GM06990 (cell line): ENCODE results near the gene CHST1.

Source experiments
- DNase-seq: peaks from one replicate; pipeline ENCODE4 v3.0.0-alpha.2; 2011; ENCODE audit not compliant: insufficient read length; ENCODE audit errors: extremely low read depth
- H3K27me3 ChIP-seq: replicated peaks from 2 replicates; pipeline ENCODE4 v1.6.0; 2011; ENCODE audit warnings: low read length; ENCODE audit not compliant: control insufficient read depth, insufficient read depth
- H3K36me3 ChIP-seq: 2 replicates; pipeline ENCODE4 v1.5.1; 2011; ENCODE audit warnings: low read length; ENCODE audit not compliant: control insufficient read depth, insufficient read depth
- H3K4me3 ChIP-seq: replicated peaks from 2 replicates; pipeline ENCODE4 v1.5.1; 2011; ENCODE audit warnings: low read depth, mild to moderate bottlenecking, control low read depth, low read length
- TF ChIP-seq, protein P1 (sequence below): IDR thresholded peaks from 2 replicates; pipeline ENCODE4 v1.5.1; 2011; ENCODE audit warnings: low read length, control low read depth, mild to moderate bottlenecking, inconsistent platforms; ENCODE audit not compliant: insufficient read depth, poor library complexity, severe bottlenecking

The CHST1 gene

DNA sequence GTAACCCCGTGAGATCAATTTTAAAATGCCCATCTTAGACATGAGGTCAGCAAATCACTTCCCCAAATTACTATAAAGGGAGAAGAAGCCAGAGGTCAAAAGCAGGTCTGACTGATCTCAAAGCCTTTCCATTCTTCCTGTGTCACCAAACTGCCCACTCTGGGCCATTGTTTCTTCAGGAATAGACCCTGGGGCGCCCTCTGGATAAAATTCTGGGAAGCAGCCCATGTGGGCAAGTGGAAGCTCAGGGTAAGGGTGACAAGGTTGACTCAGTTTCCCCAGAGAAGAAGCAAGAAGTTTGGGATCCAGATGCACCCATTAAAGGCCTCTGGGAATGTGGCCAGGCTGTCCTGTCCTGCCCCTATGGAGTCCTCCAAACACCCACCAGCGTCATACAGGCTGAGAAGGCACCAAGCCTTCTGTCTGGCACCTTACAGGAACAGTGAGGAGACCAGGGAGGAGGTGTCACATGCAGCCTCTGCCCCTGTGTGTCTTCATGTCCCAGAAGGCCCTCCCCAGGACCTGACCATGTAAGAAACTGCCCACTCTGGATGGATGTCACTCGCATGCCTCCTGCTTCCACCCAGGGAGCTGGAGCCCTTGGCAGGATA, 50.1 kb downstream of the CHST1 start:
- no peaks in the 10 kb centered on the region for H3K36me3 ChIP-seq
- TF ChIP-seq, protein P1, sequence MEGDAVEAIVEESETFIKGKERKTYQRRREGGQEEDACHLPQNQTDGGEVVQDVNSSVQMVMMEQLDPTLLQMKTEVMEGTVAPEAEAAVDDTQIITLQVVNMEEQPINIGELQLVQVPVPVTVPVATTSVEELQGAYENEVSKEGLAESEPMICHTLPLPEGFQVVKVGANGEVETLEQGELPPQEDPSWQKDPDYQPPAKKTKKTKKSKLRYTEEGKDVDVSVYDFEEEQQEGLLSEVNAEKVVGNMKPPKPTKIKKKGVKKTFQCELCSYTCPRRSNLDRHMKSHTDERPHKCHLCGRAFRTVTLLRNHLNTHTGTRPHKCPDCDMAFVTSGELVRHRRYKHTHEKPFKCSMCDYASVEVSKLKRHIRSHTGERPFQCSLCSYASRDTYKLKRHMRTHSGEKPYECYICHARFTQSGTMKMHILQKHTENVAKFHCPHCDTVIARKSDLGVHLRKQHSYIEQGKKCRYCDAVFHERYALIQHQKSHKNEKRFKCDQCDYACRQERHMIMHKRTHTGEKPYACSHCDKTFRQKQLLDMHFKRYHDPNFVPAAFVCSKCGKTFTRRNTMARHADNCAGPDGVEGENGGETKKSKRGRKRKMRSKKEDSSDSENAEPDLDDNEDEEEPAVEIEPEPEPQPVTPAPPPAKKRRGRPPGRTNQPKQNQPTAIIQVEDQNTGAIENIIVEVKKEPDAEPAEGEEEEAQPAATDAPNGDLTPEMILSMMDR, result no peak
- no peak for DNase-seq
- H3K4me3 ChIP-seq, result no peak overlapping the region
- H3K27me3 ChIP-seq, result no peaks in the 10 kb centered on the region

DNA sequence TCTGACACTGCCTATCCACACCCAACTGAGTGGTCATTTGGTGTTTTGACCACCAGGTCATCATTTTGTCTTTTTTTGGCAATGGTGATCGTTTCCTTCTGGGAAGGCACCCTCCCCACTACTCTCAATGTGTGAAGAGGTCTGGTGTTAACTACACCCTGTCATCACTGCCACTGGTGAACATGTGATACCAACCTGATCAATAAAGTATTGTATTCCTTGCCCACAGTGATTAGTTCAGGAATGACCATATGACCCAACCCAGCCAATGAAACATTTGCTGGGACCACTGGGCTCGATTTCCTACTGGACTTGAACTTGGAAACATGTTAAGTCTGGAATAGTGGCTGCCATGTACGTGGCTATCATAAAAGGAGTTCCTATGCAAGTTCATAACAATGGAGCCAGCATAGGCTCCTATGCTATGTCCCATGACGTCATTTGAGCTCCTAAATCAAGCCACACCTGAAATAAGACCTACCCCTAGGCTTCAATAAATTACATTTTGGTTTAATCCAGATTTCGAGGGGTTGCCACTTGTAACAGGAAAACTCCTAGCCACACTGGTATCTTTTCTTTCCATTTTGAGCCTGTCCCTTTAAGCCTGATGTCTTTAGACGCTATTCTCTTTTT, 51.1 kb downstream of the CHST1 start:
- TF ChIP-seq, protein P1, result no peak
- no peaks in the 10 kb centered on the region for H3K27me3 ChIP-seq
- H3K4me3 ChIP-seq, result no peak overlapping the region
- no peak for DNase-seq
- H3K36me3 ChIP-seq, result no peaks in the 10 kb centered on the region

DNA sequence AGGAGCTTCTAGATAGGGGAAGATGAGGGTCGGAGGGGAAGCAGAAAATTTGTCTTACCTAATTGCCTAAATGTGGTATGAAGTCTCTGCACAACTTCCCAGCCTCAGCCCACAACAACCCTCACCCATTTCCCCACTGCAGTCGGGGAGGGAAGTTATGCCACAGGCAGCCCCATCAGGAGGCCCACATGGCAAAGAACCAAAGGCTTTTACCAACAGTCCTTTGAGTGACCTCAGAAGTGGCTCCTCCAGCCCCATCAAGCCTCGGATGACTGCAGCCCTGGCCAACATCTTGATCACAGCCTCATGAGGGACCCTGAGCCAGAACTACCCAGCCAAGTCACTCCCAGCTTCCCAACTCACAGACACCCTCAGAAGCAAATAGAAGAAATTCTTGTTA, 54.8 kb downstream of the CHST1 start:
- Histone ChIP-seq H3K4me3 (no peak overlapping the region), H3K36me3 (no peaks in the 10 kb centered on the region), H3K27me3 (no peaks in the 10 kb centered on the region)
- no peak for DNase-seq
- TF ChIP-seq, protein P1, result no peak

DNA sequence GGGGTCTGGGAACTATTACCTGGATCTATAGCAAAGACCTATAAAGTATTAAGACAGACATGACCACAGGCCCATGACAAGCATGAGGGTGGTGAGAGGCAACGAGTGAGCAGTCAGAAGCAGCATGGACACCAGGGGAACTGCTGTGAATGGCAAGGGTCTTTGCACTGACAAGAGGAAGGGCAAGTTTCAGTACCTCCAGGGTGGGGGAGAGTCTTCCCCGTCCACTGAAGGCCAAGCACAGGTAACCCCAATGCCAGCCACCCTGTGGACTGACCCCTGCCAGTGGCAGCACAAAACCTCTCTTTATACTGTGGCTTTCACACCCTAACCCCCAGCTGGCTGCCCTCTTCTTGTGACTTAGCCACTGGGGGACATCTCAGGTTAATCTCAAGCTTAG, 55.5 kb downstream of the CHST1 start:
- Histone ChIP-seq H3K36me3 (no peaks in the 10 kb centered on the region), H3K4me3 (no peak overlapping the region), H3K27me3 (no peaks in the 10 kb centered on the region)
- TF ChIP-seq, protein P1, result no peak
- no peak for DNase-seq

DNA sequence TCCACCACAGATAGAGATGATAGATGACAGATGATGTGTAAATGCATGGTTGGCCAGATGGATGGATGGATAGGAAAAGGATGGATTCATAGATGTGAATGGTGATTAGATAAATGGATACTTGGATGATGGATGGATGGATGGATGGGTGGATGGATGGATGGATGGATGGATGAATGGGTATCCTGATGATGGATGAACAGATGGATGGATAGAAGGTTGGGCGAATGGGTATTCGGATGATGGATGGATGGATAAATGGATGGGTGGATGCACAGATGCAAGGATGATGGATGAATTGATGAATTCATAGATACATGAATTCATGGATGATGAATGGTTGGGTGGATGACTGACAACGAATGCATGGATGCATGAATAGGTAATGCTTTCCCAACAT, 56.1 kb downstream of the CHST1 start:
- TF ChIP-seq, protein P1, result no peak
- H3K36me3 ChIP-seq, result no peaks in the 10 kb centered on the region
- H3K27me3 ChIP-seq, result peaks cover under 1% of the 10 kb centered on the region; the same call in 1 of the 2 replicates
- no peak for DNase-seq
- no peak overlapping the region for H3K4me3 ChIP-seq
